HepG2 (cell line): ENCODE data around the gene CHMP1A. TPM values are rescaled to one million over a fixed set of nuclear protein-coding genes. Genes with fewer than 3 reads are reported as not detected.

Source experiments
- BORCS8-MEF2B ChIP-seq: sonication (generic); formaldehyde crosslinking; IDR thresholded peaks from 2 replicates; pipeline ENCODE4 v1.8.0; 2022; ENCODE audit warnings: mild to moderate bottlenecking, missing genetic modification reagents
- CENPT ChIP-seq: sonication (generic); formaldehyde crosslinking; IDR thresholded peaks from 2 replicates; pipeline ENCODE4 v1.8.0; 2022; ENCODE audit warnings: low read depth, mild to moderate bottlenecking, moderate library complexity, missing genetic modification reagents
- EZH2 ChIP-seq: conservative IDR thresholded peaks from 2 replicates; pipeline ENCODE4 v1.6.1; 2012; ENCODE audit warnings: mild to moderate bottlenecking, low read depth, low read length, moderate library complexity
- KAT7 ChIP-seq: IDR thresholded peaks from 2 replicates; pipeline ENCODE4 v1.6.1; 2018; ENCODE audit warnings: borderline replicate concordance, missing compliant biosample characterization
- PCBP1 ChIP-seq: fragments of 200-400 bp; formaldehyde crosslinking; IDR thresholded peaks from 2 replicates; pipeline ENCODE4 v1.6.1; 2017; ENCODE audit warnings: mild to moderate bottlenecking, low read depth, low read length, borderline replicate concordance
- RFX5 ChIP-seq: IDR thresholded peaks from 2 replicates; pipeline ENCODE4 v1.6.1; 2011; ENCODE audit warnings: low read depth, low read length, improper control_type of control experiment
- SP5 ChIP-seq: IDR thresholded peaks from 2 replicates; pipeline ENCODE4 v1.6.1; 2016; ENCODE audit warnings: low read depth, borderline replicate concordance
- ZFYVE20 ChIP-seq: sonication (generic); formaldehyde crosslinking; IDR thresholded peaks from 2 replicates; pipeline ENCODE4 v1.8.0; 2023; ENCODE audit warnings: low read depth, mild to moderate bottlenecking, moderate library complexity, missing genetic modification reagents, borderline replicate concordance
- ZHX2 ChIP-seq, 2 experiments: sonication (generic) in 1 of 2; formaldehyde crosslinking in 1 of 2; IDR thresholded peaks; 2 replicates each; pipeline versions ENCODE4 v1.6.1 to v1.9.0; 2014 to 2022; ENCODE audit warnings: antibody characterized with exemption in 1 of 2, borderline replicate concordance in 1 of 2, inconsistent platforms in 1 of 2, low read depth in 1 of 2, missing genetic modification reagents in 1 of 2
- ZKSCAN8 ChIP-seq: IDR thresholded peaks from 2 replicates; pipeline ENCODE4 v1.6.1; 2016; ENCODE audit warnings: borderline replicate concordance, missing genetic modification reagents, missing compliant biosample characterization
- ZMYM2 ChIP-seq: sonication (generic); formaldehyde crosslinking; IDR thresholded peaks from 2 replicates; pipeline ENCODE4 v1.8.0; 2022; ENCODE audit warnings: mild to moderate bottlenecking, missing genetic modification reagents
- ZNF143 ChIP-seq: sonication (generic); formaldehyde crosslinking; IDR thresholded peaks from 2 replicates; pipeline ENCODE4 v1.4.0; 2020; ENCODE audit warnings: missing genetic modification reagents
- ZNF292 ChIP-seq: sonication (generic); formaldehyde crosslinking; IDR thresholded peaks from 2 replicates; pipeline ENCODE4 v1.8.1; 2022; ENCODE audit warnings: mild to moderate bottlenecking, low read depth, missing genetic modification reagents, borderline replicate concordance
- ZNF709 ChIP-seq: sonication (generic); formaldehyde crosslinking; IDR thresholded peaks from 2 replicates; pipeline ENCODE4 v1.5.0; 2020; ENCODE audit warnings: mild to moderate bottlenecking, missing genetic modification reagents
- ZNF784 ChIP-seq: sonication (generic); formaldehyde crosslinking; IDR thresholded peaks from 2 replicates; pipeline ENCODE4 v1.5.1; 2020; ENCODE audit warnings: missing genetic modification reagents, mild to moderate bottlenecking, borderline replicate concordance
- ZSCAN22 ChIP-seq: sonication (generic); formaldehyde crosslinking; IDR thresholded peaks from 2 replicates; pipeline ENCODE4 v1.4.0; 2020; ENCODE audit warnings: mild to moderate bottlenecking, missing genetic modification reagents
- polyA plus RNA-seq, 8 experiments: library from polyadenylated mRNA; depleted of rRNA in 3 of 8; stranded (reverse) in 7 of 8; unstranded in 1 of 8; fragments of >200 nt; fragmentation: Illumina TruSeq in 4 of 8; extraction: Trizol in 4 of 8; gene quantifications; 2 replicates each; pipeline versions ENCODE4 v1.2.1 to v1.2.3, GENCODE V29; 2011 to 2016; ENCODE audit warnings: low read depth in 4 of 8, missing spikeins in 1 of 8, mixed read lengths in 1 of 8; ENCODE audit not compliant: insufficient read depth in 1 of 8
- total RNA-seq, 5 experiments: library from RNA; depleted of rRNA; stranded (reverse); fragments of >200 nt; fragmentation: Illumina TruSeq; extraction: Trizol; gene quantifications; 2 replicates each; pipeline ENCODE4 v1.2.3, GENCODE V29; 2016; ENCODE audit warnings: low read depth in 1 of 5
- TF ChIP-seq, protein P1 (sequence below): IDR thresholded peaks from 2 replicates; pipeline ENCODE4 v1.6.1; 2016; ENCODE audit warnings: missing compliant biosample characterization, missing genetic modification reagents, borderline replicate concordance

CHMP1A gene
- total and polyA plus RNA-seq, 2 of the 13 experiments (the other 11 are each of a cell fraction or from before 2014, with no cell fraction given): 69.4 to 73.3 TPM

GRCh38 chr16:89623511-89624261, 33.8 kb downstream of the CHMP1A start (continued):
- TF ChIP-seq, protein P1, sequence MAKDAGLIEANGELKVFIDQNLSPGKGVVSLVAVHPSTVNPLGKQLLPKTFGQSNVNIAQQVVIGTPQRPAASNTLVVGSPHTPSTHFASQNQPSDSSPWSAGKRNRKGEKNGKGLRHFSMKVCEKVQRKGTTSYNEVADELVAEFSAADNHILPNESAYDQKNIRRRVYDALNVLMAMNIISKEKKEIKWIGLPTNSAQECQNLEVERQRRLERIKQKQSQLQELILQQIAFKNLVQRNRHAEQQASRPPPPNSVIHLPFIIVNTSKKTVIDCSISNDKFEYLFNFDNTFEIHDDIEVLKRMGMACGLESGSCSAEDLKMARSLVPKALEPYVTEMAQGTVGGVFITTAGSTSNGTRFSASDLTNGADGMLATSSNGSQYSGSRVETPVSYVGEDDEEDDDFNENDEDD (CRISPR knock-in tag): peak; percentile 96
- TF ChIP-seq ZHX2 (IDR thresholded peaks at IDR 0.05; ENCODE audit: low read depth) (no peak), ZHX2 (CRISPR knock-in tag; IDR thresholded peaks at IDR 0.05; ENCODE audit: borderline replicate concordance) (no peak), EZH2 (no peak), ZNF143 (CRISPR knock-in tag) (no peak; the same call in 1 of the 2 replicates), PCBP1 (no peak), ZKSCAN8 (CRISPR knock-in tag) (no peak), ZSCAN22 (CRISPR knock-in tag) (no peak), KAT7 (CRISPR knock-in tag) (no peak), ZFYVE20 (CRISPR knock-in tag) (no peak), ZNF784 (CRISPR knock-in tag) (peak; percentile 86), CENPT (no peak), SP5 (CRISPR knock-in tag) (no peak), ZMYM2 (CRISPR knock-in tag) (no peak), BORCS8-MEF2B (CRISPR knock-in tag) (peak; percentile 85; the same call in 1 of the 2 replicates), ZNF709 (CRISPR knock-in tag) (peak; percentile 30; the same call in 1 of the 2 replicates), ZNF292 (no peak), RFX5 (no peak)
